Lower leg skin (tissue), 3 donors: ENCODE results near the gene CSNK1D.

Experiments used
- POLR2A ChIP-seq, 2 donors: fragments of 450-650 bp; IDR thresholded peaks; one replicate each; pipeline ENCODE4 v1.6.1; 2016 to 2017; ENCODE audit warnings: antibody characterized with exemption in 2 of 2, mild to moderate bottlenecking in 1 of 2, moderate library complexity in 1 of 2
- TF ChIP-seq, protein P1 (sequence below), 3 donors: fragments of 450-650 bp; IDR thresholded peaks; one replicate each; pipeline ENCODE4 v1.5.1; 2016; ENCODE audit warnings: antibody characterized with exemption in 3 of 3, mild to moderate bottlenecking in 3 of 3, moderate library complexity in 2 of 3

DNA sequence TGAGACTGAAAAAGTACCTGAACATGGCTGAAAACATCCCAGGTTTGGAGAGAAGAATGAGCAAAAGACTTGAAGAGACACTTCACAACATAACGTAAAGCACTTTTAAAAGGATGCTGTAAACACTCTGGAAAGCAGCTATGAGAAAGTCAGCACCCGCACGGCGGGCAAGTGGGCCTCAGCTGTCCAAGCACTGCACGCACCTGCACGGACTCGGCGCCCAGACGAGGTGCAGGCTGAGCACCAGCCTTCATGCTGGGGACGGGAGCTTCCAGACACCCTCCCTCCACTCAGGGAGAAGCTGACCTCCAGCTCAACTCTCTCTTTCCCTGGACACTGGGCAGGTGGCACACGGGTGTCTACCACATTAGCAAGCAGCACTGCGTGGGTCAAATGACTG is 74.0 kb downstream of the CSNK1D start:
- TF ChIP-seq, protein P1, sequence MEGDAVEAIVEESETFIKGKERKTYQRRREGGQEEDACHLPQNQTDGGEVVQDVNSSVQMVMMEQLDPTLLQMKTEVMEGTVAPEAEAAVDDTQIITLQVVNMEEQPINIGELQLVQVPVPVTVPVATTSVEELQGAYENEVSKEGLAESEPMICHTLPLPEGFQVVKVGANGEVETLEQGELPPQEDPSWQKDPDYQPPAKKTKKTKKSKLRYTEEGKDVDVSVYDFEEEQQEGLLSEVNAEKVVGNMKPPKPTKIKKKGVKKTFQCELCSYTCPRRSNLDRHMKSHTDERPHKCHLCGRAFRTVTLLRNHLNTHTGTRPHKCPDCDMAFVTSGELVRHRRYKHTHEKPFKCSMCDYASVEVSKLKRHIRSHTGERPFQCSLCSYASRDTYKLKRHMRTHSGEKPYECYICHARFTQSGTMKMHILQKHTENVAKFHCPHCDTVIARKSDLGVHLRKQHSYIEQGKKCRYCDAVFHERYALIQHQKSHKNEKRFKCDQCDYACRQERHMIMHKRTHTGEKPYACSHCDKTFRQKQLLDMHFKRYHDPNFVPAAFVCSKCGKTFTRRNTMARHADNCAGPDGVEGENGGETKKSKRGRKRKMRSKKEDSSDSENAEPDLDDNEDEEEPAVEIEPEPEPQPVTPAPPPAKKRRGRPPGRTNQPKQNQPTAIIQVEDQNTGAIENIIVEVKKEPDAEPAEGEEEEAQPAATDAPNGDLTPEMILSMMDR (IDR thresholded peaks at IDR 0.05), result no peak
- TF ChIP-seq POLR2A (IDR thresholded peaks at IDR 0.05), result no peak
